IPS-18a (cell line): ENCODE data around the gene IL13RA1.
"Not testable (repeated sequence)": the region's sequence is repeated elsewhere in the genome, so short reads cannot be mapped to it uniquely, and the experiment has no call there.

Experiments used
- H3K27ac ChIP-seq: one replicate; pipeline ENCODE4 v1.5.1; 2013; ENCODE audit warnings: low read length
- H3K27me3 ChIP-seq: one replicate; pipeline ENCODE4 v1.6.1; 2013; ENCODE audit warnings: mild to moderate bottlenecking, low read length; ENCODE audit not compliant: control insufficient read depth, insufficient read depth
- H3K36me3 ChIP-seq: one replicate; pipeline ENCODE4 v1.6.1; 2013; ENCODE audit warnings: low read depth, low read length; ENCODE audit not compliant: control insufficient read depth
- H3K4me1 ChIP-seq: one replicate; pipeline ENCODE4 v1.6.1; 2013; ENCODE audit warnings: low read depth, low read length; ENCODE audit not compliant: control insufficient read depth
- H3K4me3 ChIP-seq: one replicate; pipeline ENCODE4 v1.5.1; 2013; ENCODE audit warnings: low read length
- H3K9ac ChIP-seq: one replicate; pipeline ENCODE4 v1.6.1; 2013; ENCODE audit warnings: mild to moderate bottlenecking, low read length, moderate library complexity
- H3K9me3 ChIP-seq: one replicate; pipeline ENCODE4 v1.6.1; 2013; ENCODE audit warnings: low read depth, low read length; ENCODE audit not compliant: control insufficient read depth

The IL13RA1 gene

DNA sequence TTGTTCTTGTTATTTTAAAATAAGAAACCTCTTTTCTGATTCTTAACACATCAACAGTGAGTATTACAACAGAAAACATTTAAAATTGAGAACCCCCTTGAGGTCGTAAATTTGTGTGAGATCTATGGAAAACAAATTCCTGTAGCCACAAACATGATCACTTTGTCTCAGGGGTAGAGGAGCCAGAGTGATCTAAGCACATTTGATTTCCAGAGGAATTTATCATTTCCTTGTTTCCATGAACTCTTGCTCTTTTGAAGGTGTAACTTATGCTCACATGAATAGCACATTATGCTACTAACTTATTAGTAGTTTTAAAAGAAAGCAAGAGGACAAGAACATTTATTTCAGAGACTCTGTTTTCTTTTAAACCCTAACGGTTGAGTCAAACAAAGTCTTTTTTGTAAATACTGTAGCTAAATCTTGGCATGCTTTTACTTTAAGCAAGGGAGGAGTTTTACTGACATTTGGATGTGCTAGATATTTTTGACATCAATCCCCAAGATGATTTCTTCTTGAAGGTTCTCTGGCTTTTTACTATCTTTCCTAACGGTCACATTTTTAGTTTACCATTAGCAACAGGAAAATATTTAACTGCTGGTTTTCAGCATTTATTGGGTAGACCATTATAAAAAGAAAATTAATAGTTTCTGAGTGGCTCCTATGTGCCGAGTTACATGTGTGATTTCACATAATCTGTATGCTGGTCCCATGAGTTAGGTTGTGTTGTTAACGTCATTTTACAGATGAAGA lies 68.3 kb downstream of the IL13RA1 start:
- Histone ChIP-seq H3K4me3 (no peak overlapping the region), H3K9me3 (peaks cover 3% of the 10 kb centered on the region), H3K27ac (no peak overlapping the region), H3K9ac (no peak overlapping the region), H3K4me1 (no peaks in the 10 kb centered on the region), H3K36me3 (no peaks in the 10 kb centered on the region), H3K27me3 (no peaks in the 10 kb centered on the region)

DNA sequence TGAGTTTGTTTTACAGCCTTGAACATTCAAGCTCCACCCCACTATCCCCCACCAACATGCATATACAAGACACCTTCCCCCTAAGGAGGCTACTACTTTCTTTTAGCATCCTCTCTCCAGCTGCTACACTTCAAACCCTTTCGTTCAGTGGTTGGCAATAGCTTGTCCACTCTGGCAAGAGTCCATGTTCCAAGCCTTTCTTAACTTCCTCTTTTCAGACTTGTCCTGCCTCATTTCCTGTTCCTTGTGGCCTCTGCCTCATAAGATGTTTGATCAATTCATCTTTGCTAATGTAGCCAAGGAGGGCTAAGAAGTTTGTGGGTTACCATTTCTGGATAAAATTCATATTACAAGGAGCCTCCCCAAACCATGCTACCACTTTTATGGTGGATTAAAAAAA lies 75.5 kb downstream of the IL13RA1 start:
- no peak overlapping the region for H3K9ac ChIP-seq
- H3K36me3 ChIP-seq = no peaks in the 10 kb centered on the region
- no peak overlapping the region for H3K4me3 ChIP-seq
- no peaks in the 10 kb centered on the region for H3K27me3 ChIP-seq
- peaks cover 8% of the 10 kb centered on the region for H3K9me3 ChIP-seq
- H3K27ac ChIP-seq = no peak overlapping the region
- no peaks in the 10 kb centered on the region for H3K4me1 ChIP-seq

DNA sequence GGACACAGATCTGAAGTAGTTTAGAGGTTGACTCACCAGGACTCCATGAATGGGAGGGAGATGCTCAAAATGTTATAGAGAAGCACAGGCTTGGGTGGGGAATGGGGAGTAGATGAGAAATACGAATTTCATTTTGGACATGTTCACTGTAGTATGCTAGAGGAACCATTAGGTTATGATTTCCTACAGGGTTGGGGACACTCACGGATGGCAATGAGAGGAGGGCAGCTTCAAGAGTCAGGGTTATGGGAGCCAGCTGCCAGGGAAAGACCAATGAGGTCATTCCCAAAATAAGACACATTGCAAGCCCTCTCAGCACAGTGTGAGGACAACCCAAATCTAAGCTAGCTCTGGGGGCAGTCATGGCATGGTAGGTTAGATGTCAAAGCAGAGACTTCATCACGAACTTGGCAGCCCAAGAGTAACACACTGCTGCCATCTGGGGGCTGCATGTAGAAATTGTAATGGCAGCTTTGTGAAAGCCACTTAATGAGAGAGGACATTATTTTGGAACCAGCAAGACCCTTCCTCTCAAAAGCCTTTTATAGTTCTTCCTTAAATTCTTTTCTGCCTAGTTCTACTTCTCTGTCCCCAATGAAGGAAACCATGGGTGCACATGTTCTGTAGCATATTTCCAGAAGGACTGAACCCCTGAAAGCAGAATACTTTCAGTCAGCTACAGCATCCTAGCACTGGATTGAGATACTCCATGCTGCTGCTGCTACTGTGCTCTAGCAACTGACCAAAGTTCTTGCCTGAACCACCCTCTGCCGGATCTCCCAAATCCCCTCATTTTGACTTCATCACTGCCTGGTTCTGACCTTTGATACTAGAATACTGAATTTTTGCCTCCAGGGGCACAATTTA lies 80.0 kb downstream of the IL13RA1 start:
- Histone ChIP-seq H3K9ac (no peak overlapping the region), H3K27me3 (no peaks in the 10 kb centered on the region), H3K36me3 (no peaks in the 10 kb centered on the region), H3K4me3 (no peak overlapping the region), H3K4me1 (no peaks in the 10 kb centered on the region), H3K27ac (no peak overlapping the region), H3K9me3 (peaks cover 8% of the 10 kb centered on the region)

DNA sequence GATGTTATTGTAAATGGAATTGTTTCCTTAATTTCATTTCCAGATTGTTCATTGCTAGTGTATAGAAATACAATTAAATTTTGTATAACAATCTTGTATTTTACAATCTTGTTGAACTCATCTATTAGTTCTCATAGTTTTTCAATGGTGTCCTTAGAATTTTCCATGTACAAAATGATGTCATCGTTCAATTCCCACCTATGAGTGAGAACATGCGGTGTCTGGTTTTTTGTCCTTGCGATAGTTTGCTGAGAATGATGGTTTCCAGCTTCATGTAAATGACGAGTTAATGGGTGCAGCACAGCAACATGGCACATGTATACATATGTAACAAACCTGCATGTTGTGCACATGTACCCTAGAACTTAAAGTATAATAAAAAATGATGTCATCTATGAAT lies 89.9 kb downstream of the IL13RA1 start:
- H3K4me1 ChIP-seq, H3K36me3 ChIP-seq, H3K27ac ChIP-seq, H3K4me3 ChIP-seq, H3K9ac ChIP-seq: not testable (repeated sequence)
- H3K9me3 ChIP-seq = peaks cover 12% of the 10 kb centered on the region
- peaks cover 10% of the 10 kb centered on the region for H3K27me3 ChIP-seq

DNA sequence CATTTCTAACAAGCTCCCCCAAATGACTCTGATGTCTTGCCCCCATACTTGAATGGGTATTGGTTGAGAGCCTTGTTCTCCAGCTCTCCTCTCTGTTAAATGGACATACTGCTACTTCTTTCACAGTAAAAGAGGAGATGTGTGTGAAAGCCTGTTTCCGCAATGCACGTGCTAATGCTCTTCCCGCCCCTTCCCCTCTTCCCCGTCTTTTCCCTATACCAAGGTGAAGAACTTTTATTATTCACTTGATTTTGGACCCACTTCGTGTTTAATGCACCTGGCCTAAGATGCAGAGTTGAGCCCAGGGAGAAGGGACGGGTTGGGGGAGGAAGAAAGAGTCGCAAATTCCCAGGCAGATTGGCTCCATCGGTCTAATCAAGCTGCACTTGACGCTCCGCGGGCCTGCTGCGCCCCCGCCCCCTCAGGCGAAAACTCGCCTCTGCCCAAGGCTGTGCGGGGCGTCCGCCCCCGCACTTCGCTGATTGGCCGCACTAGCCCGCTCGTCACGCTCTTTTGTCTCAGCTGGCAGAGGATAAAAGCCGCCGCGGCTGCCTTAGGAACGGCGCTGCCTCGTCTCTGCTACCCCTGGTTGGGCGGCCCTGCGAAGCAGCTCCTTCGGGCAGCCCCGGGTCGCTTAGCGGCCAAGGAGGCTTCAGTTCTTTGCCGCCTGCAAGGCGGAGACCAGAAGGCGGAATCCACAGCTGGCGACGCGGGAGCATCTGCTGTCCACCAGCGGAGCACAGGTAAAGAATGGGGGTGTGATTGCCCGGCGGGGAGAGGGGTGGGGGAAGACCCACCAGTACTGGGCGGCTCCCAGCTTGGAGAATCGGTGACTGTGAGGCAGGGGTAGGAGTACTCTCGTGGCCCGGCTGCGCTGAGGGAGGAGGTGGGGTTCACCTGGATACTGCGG lies 96.1 kb downstream of the IL13RA1 start, which contains the start of gene ZCCHC12:
Gene ZCCHC12, plus strand, starts transcription at position 562 of the 910 bp plus-strand sequence. CDS start 1,421 bp downstream, outside the sequence.
- H3K9me3 ChIP-seq = peaks cover 26% of the 10 kb centered on the region
- H3K9ac ChIP-seq = no peak within 1 kb of the TSS
- H3K4me1 ChIP-seq = peaks cover 16% of the 10 kb centered on the region
- H3K4me3 ChIP-seq = peak within 1 kb of the TSS; percentile 8
- peaks cover 70% of the 10 kb centered on the region for H3K27me3 ChIP-seq
- no peaks in the 10 kb centered on the region for H3K36me3 ChIP-seq
- no peak within 1 kb of the TSS for H3K27ac ChIP-seq

DNA sequence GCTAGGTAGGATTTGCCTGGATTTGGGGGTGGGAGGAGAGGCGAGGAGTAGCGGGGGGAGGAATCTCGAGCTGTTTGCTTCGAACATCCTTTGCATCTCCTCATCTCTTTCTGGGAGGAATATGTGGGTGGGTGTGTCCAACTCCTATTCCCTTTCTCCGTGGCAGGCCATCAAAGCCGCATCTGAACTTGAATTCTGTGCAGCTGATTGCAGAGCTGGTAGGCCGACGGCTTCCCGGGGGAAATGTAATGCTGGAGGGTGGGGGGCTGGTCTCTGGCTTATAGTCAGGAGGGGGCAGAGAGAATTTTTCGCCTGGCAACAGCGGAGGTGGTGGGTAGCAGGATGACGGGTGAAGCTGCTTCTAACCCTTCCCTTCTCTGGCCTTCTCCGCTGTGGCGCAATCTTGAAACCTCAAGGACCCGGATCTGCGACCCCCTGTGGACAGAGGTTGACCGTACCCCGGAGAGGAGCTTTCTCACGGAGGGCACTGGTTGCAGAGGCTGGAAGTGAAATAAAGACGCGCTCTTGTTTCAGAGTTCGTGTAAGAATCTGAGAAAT lies 96.8 kb downstream of the IL13RA1 start:
- Histone ChIP-seq H3K27me3 (peaks cover 78% of the 10 kb centered on the region), H3K4me1 (peaks cover 16% of the 10 kb centered on the region), H3K4me3 (peak overlapping the region; percentile 8)

DNA sequence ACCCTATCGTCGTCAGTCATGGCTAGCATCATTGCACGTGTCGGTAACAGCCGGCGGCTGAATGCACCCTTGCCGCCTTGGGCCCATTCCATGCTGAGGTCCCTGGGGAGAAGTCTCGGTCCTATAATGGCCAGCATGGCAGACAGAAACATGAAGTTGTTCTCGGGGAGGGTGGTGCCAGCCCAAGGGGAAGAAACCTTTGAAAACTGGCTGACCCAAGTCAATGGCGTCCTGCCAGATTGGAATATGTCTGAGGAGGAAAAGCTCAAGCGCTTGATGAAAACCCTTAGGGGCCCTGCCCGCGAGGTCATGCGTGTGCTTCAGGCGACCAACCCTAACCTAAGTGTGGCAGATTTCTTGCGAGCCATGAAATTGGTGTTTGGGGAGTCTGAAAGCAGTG lies 97.8 kb downstream of the IL13RA1 start:
- no peaks in the 10 kb centered on the region for H3K36me3 ChIP-seq
- H3K4me3 ChIP-seq = no peak overlapping the region
- H3K4me1 ChIP-seq = peaks cover 16% of the 10 kb centered on the region
- no peak overlapping the region for H3K9ac ChIP-seq
- H3K27ac ChIP-seq = no peak overlapping the region
- peaks cover 22% of the 10 kb centered on the region for H3K9me3 ChIP-seq
- H3K27me3 ChIP-seq = peaks cover 84% of the 10 kb centered on the region

More for the DNA sequence above, 96.8 kb downstream of the IL13RA1 start:
- no peak overlapping the region for H3K27ac ChIP-seq
- no peak overlapping the region for H3K9ac ChIP-seq
- H3K9me3 ChIP-seq = peaks cover 22% of the 10 kb centered on the region
- H3K36me3 ChIP-seq = no peaks in the 10 kb centered on the region

DNA sequence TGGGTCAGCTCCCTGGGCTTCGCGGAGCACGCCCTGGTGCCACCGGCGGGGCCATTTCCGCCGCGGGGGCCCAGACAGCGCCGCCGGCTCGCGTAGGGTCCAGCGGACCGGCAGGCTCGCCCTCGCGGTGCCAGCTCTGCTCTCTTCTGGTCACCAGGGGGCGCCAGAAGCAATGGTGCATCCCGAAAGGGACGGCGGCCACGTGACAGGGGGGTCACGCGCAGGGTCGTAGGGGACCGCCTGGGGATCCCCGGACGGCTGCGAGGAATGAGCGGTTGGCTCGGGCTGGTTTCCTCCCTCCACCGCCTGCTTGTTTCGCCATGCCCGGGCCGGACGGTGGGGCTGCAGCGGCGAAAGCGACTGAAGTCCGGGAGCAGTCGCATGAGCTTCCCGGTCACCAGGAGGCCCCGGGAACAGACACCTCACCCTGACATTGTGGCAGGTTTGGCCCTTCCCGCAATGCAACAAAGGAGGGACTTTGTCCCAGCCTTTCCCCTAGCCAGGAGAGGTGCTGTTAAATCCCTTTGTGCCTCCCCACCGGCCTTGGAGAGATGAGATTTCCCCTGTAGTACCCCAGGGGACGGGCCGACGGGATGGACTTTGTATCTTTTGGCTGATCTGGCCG lies 112.0 kb downstream of the IL13RA1 start:
- Histone ChIP-seq H3K4me1 (no peaks in the 10 kb centered on the region), H3K9me3 (peaks cover 13% of the 10 kb centered on the region), H3K4me3 (peak overlapping the region; percentile 59), H3K27me3 (peaks cover 19% of the 10 kb centered on the region), H3K36me3 (no peaks in the 10 kb centered on the region), H3K27ac (no peak overlapping the region), H3K9ac (peak overlapping the region; percentile 63)
